Measurements from ENCODE around the gene LIF. TPM values are rescaled to one million over a fixed set of nuclear protein-coding genes. Genes with fewer than 3 reads are reported as not detected.

The LIF gene
- polyA plus RNA-seq, 2 of the 4 experiments (the other 2 are of a cell fraction), result 40.7 to 54.5 TPM

GRCh38 chr22:30268331-30268730 lies 21.8 kb upstream of the LIF start:
- Histone ChIP-seq H3K4me2 (no peak overlapping the region), H3K27ac (no peak overlapping the region), H3K9me3 (no peaks in the 10 kb centered on the region), H3K4me1 (peaks cover 3% of the 10 kb centered on the region), H3K4me3 (no peak overlapping the region)
- 83% methylated on average over 8 of the region's 8 CpGs for WGBS (ENCODE audit: missing lambda C conversion rate)
- DNase-seq (ENCODE audit: low read depth in 1 of 2, low spot score in 1 of 2), result no peak
- TF ChIP-seq ZFP36 (IDR thresholded peaks at IDR 0.05; ENCODE audit: borderline replicate concordance, partially characterized antibody) (no peak), ZSCAN20 (CRISPR knock-in tag; IDR thresholded peaks at IDR 0.05) (no peak), GATA3 (IDR thresholded peaks at IDR 0.05; ENCODE audit: borderline replicate concordance) (no peak), BHLHE40 (IDR thresholded peaks at IDR 0.05; ENCODE audit: low read depth, low read length) (no peak), MAFK (IDR thresholded peaks at IDR 0.05; ENCODE audit: partially characterized antibody) (no peak), JUN (IDR thresholded peaks at IDR 0.05) (no peak), MAX (IDR thresholded peaks at IDR 0.05) (no peak), PBX3 (IDR thresholded peaks at IDR 0.05) (no peak), MAZ (IDR thresholded peaks at IDR 0.05; ENCODE audit: borderline replicate concordance, low read depth, low read length) (no peak), MYC (IDR thresholded peaks at IDR 0.05; ENCODE audit: borderline replicate concordance, low read length) (no peak), TP53 (CRISPR knock-in tag; IDR thresholded peaks at IDR 0.05) (no peak), NR3C1 (IDR thresholded peaks at IDR 0.05) (no peak), JUNB (IDR thresholded peaks at IDR 0.05) (no peak)
- ChIA-PET CTCF (interaction anchor here (1.2 to 4.0 kb wide), 2 partner anchors 8 to 20 kb away, joined by 3 to 17 read pairs; no protein-coding TSS in a partner anchor), POLR2A (no interaction called here)
- no peak for ATAC-seq
- FAIRE-seq, result no peak

GRCh38 chr22:30267382-30268302 lies 21.1 kb upstream of the LIF start:
- DNase-seq (ENCODE audit: low read depth in 1 of 2, low spot score in 1 of 2), result no peak
- Histone ChIP-seq H3K4me1 (peaks cover 10% of the 10 kb centered on the region), H3K27ac (peak overlapping the region in 1 of 2 experiments; percentile 100; a peak in 2 of 6 replicates), H3K4me3 (no peak overlapping the region), H3K9me3 (no peaks in the 10 kb centered on the region), H3K4me2 (no peak overlapping the region)
- CTCF ChIA-PET, result no interaction called here
- POLR2A ChIA-PET, result no interaction called here
- ATAC-seq, result no peak
- TF ChIP-seq EP300 (IDR thresholded peaks at IDR 0.05), result no peak
- TF ChIP-seq EHF (CRISPR knock-in tag; IDR thresholded peaks at IDR 0.05), result no peak
- TF ChIP-seq MAZ (IDR thresholded peaks at IDR 0.05; ENCODE audit: borderline replicate concordance, low read depth, low read length), result no peak
- no peak for TF ChIP-seq ATOH8 (CRISPR knock-in tag; IDR thresholded peaks at IDR 0.05; ENCODE audit: low read depth)
- no peak for TF ChIP-seq FOSB (CRISPR knock-in tag; IDR thresholded peaks at IDR 0.05)
- TF ChIP-seq KDM1A (IDR thresholded peaks at IDR 0.05; ENCODE audit: low read depth), result peak; percentile 53; the same call in 1 of the 2 replicates
- no peak for TF ChIP-seq TFCP2L1 (CRISPR knock-in tag; IDR thresholded peaks at IDR 0.05)
- no peak for TF ChIP-seq FOXS1 (CRISPR knock-in tag; IDR thresholded peaks at IDR 0.05)
- peak; percentile 52 for TF ChIP-seq ZFP36 (IDR thresholded peaks at IDR 0.05; ENCODE audit: borderline replicate concordance, partially characterized antibody)
- FAIRE-seq, result no peak
- 89% methylated on average over 14 of the region's 14 CpGs for WGBS (ENCODE audit: missing lambda C conversion rate)

Data from A549 (cell line).